HEK293T (cell line): ENCODE results near the gene TBC1D2.

Experiments used
- ARNT ChIP-seq: fragments of 450-650 bp; IDR thresholded peaks from 2 replicates; pipeline ENCODE4 v1.6.1; 2017; ENCODE audit warnings: mild to moderate bottlenecking
- BHLHE40 ChIP-seq: fragments of 450-650 bp; IDR thresholded peaks from 2 replicates; pipeline ENCODE4 v1.6.1; 2016; ENCODE audit warnings: mild to moderate bottlenecking, moderate library complexity, borderline replicate concordance
- FOXA1 ChIP-seq: fragments of 450-650 bp; IDR thresholded peaks from 2 replicates; pipeline ENCODE4 v1.6.1; 2016; ENCODE audit warnings: mild to moderate bottlenecking
- FOXK2 ChIP-seq: fragments of 450-650 bp; IDR thresholded peaks from 2 replicates; pipeline ENCODE4 v1.6.1; 2016; ENCODE audit warnings: mild to moderate bottlenecking
- LEF1 ChIP-seq: fragments of 450-650 bp; IDR thresholded peaks from 2 replicates; pipeline ENCODE4 v1.6.1; 2017; ENCODE audit warnings: mild to moderate bottlenecking, borderline replicate concordance
- NFRKB ChIP-seq: fragments of 450-650 bp; IDR thresholded peaks from 2 replicates; pipeline ENCODE4 v1.6.1; 2016; ENCODE audit warnings: mild to moderate bottlenecking, moderate library complexity
- SP1 ChIP-seq: fragments of 450-650 bp; IDR thresholded peaks from 2 replicates; pipeline ENCODE4 v1.6.1; 2017

- no peak for TF ChIP-seq BHLHE40
- no peak for TF ChIP-seq FOXA1
- no peak for TF ChIP-seq NFRKB
- no peak for TF ChIP-seq LEF1
- TF ChIP-seq SP1: no peak
- no peak for TF ChIP-seq FOXK2
- TF ChIP-seq ARNT: no peak
Observed at GRCh38 chr9:98208635-98209034, 46.8 kb downstream of the TBC1D2 start.
